GM19238 (cell line): ENCODE data around the gene TEAD3.
A peak's percentile ranks its signal among the peaks of the same experiment; 100 is the strongest.
"Not testable (repeated sequence)": the region's sequence is repeated elsewhere in the genome, so short reads cannot be mapped to it uniquely, and the experiment has no call there.

Experiments
- DNase-seq: peaks from one replicate; pipeline ENCODE4 v3.0.0; 2011; ENCODE audit warnings: low spot score; ENCODE audit not compliant: insufficient read length

Gene TEAD3

DNA sequence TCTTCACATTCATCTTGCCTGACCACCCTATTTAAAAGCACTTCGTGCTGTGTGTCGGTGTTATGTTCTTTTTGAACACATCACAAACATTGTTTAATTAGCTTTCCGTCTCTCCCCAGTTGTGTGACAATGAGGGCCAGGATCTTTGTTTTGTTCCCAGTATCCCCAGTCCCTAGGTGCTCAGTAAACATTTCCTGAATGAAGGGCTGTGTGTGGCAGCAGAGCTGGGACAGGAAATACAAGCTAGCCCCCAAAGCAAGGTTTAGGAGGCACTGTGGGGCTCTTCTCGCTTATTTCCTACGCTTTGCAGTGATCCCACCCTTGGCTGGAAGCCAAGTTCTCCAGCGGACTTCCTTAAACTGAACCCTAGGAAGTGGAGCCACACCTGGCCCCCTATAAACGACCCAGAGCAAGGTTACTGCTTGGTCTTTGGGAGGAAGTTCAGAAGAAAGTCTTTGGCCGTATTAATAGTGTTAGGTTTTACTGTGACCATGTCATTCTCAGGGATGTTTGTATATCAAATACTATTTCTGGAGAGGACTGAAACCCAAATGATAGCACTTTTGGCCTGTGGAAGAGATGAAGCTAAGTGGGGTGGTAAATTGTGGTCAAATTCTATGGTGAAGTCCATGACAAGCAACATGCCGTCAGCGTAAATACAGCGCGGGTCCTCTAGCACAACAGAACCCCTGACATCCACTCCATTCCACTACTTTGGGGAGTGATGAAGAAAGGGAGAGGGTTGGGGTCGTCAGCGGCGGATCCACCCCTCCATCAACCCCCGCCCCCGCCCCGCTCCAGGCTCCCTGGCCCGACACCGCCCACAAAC, 45.3 kb downstream of the TEAD3 start:
- no peak for DNase-seq

DNA sequence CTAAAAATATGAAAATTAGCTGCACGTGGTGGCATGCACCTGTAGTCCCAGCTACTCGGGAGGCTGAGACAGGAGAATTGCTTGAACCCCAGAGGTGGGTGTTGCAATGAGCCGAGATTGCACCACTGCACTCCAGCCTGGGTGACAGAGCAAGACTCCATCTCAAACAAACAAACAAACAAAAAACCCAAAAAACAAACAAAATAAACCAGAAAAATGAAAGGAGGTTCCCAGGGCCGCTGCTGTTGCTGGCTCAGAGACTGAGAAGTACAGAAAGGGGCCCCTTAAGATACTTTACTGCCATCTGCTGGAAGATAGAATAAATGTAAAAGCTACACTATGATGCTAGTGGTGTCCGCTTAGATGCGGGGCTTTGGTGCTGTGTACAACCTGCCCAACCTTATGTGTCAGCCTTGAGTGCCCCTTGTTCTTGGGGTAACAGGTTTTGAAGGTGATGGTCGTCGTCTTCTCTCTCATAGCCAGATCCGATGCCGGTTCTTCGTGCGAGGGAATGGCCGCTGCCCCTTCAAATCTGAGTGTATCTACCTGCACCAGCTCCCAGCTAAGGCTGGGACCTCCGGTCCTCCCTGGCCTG, 47.5 kb downstream of the TEAD3 start:
- DNase-seq, result peak; percentile 74

DNA sequence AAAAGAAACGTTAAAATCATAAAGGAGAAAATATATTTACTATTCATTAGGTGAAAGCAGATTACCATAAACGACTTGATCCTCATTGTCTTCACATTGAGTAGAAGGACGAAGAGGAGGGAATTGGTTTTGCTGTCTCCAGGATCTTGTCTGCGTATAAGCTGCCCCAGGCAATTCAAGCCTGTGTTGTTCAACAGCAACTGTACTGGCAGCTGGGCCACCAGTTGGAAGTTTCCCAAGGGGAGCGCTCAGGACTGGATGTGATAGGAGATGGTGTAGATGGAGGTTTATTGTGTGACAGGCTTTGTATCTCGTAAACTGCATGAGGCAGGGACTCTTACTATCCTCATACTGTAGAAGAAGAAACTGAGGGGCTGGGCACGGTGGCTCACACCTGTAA, 48.7 kb downstream of the TEAD3 start:
- no peak for DNase-seq

GRCh38 chr6:35445691-35446090, 51.2 kb downstream of the TEAD3 start:
- no peak for DNase-seq

- no peak for DNase-seq
Observed at GRCh38 chr6:35443341-35444030, 53.4 kb downstream of the TEAD3 start.

DNA sequence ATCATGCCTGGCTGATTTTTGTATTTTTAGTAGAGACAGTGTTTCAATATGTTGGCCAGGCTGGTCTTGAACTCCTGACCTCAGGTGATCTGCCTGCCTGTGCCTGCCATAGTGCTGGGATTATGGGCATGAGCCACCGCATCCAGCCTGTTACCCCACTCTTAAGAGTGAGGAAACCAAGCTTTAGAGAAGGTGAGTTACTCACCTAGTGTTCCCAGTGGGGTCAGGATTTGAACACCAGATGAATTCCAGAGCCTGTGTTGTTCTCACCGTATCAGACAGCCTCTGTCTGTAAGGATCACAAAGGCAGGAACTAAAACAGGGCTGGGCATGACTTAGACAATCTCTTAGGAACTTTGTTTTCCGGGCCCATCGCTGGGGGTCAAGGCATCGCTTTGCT, 54.2 kb downstream of the TEAD3 start:
- DNase-seq, result no peak

DNA sequence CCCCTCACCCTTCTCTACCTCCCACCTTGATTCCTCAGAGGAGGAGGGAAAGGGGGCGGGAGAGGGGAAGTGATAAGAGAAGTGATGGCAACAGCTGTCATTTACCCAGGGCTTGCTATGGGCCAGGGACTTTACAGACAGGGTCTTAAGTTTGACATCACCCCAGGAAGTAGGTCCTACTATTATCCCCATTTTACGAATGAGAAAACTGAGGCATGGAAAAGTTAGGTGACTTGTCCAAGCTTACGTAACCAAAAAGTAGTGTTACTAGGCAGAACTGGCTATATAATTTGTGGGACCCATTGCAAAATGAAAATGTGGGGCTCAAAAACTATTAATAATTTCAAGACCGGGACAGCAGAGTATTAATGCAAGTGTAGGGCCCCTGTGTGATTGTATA, 55.2 kb downstream of the TEAD3 start:
- no peak for DNase-seq

- no peak for DNase-seq
Observed at GRCh38 chr6:35441205-35441604, 55.7 kb downstream of the TEAD3 start.

GRCh38 chr6:35439308-35439707, 57.6 kb downstream of the TEAD3 start:
- no peak for DNase-seq

DNA sequence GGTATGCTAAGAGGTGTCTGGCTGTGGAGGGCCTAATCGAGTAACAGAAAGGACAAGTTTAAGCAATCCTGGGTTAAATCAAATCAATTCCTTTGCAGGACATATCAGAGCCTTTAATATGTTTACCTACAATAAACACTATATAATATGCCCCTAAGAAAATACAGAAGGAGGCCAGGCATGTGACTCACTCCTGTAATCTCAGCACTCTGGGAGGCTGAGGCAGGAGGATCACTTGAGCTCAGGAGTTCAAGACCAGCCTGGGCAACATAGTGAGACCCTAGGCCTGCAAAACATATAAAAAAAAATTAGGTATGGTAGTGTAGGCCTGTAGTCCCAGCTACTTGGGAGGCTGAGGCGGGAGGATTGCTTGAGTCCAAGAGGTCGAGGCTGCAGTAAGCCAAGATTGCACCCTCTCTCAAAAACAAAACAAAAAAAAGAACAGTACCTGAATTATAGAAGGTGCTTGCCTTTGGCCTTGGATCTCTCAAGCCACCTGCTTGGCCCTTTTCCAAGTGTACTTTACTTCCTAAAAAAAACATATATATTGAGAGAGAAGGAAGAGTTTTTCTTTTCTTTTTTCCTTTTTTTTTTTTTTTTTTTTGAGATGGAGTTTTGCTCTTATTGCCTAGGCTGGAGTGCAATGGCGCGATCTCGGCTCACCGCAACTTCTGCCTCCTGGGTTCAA, 58.4 kb downstream of the TEAD3 start:
- not testable (repeated sequence) for DNase-seq

GRCh38 chr6:35436071-35436857, 60.6 kb downstream of the TEAD3 start:
- no peak for DNase-seq

DNA sequence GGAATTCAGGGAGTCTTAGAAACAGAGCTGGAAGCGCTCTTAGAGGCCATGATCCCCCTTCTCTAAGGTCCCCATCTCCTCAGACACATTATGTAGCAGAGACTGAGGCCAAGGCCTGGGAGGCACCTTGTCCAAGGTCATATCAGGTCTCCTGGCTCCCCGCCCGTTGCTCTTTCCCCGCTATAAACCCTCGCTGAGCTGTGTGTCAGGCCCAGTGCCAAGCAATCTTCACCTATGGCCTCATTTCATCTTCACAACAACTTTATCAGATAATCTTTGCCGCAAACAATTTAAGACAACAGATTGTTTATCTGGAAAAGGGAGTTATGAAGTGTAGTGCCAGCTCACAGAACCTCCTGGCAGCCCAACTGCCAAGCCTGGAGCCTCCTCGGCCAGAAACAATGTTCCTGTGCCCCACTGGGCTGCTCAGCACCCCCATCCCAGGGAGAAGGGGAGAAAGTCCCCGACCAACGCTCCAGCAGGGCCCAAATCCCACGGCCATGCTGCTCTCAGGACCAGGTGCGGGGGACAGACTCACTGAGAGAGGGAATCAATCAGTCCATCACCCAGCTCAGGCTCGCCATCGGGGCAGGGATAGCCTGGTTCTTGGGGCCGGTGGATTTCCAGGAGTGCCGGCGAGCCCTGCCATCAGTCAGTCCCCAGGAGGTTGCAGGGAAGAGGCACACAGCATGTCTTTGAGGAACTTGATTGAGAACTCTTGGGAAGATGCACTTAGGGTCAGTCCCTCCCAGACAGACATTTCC, 61.6 kb downstream of the TEAD3 start:
- no peak for DNase-seq

GRCh38 chr6:35432702-35433101, 64.2 kb downstream of the TEAD3 start:
- DNase-seq, result not testable (repeated sequence)

GRCh38 chr6:35432291-35432690, 64.6 kb downstream of the TEAD3 start:
- DNase-seq, result no peak

DNA sequence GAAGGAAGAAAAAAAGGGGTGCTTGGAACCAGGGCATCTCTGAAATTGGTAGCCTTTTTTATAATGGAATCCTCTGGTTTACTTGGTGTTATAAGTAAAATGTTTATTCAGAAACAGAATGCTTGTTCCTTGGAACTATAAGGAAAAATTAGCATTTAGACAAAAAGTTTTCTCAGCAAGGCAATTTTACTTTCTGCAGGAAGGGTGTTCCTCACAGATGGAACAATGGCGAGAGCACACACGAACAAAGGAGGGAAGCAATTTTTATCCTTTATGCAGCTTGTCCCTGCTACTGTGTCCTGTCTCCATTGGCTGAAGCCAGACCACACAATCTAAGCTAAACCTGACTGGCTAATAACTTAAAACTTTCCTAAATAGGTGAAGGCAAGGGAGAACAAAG, 67.4 kb downstream of the TEAD3 start:
- DNase-seq, result no peak

- DNase-seq, result no peak
Observed at GRCh38 chr6:35428421-35429149, 68.3 kb downstream of the TEAD3 start.

DNA sequence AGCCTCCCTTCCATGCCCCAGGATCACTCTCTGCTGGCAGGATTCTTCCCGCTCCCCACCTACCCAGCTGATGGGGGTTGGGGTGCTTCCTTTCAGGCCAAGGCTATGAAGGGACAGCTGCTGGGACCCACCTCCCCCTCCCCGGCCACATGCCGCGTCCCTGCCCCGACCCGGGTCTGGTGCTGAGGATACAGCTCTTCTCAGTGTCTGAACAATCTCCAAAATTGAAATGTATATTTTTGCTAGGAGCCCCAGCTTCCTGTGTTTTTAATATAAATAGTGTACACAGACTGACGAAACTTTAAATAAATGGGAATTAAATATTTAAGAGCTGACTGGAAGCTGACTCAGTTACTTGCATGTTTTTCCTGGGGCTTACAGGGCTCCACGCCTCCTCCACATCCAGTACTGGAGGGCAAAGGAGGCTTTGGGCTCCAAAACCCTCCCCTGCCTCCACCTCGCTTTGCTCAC, 69.0 kb downstream of the TEAD3 start:
- no peak for DNase-seq

GRCh38 chr6:35427435-35427834, 69.4 kb downstream of the TEAD3 start:
- no peak for DNase-seq

- no peak for DNase-seq
Observed at GRCh38 chr6:35426074-35426473, 70.8 kb downstream of the TEAD3 start.

GRCh38 chr6:35425284-35425683, 71.6 kb downstream of the TEAD3 start:
- no peak for DNase-seq
